ENCODE data around the gene DHRS9.

Gene DHRS9

DNA sequence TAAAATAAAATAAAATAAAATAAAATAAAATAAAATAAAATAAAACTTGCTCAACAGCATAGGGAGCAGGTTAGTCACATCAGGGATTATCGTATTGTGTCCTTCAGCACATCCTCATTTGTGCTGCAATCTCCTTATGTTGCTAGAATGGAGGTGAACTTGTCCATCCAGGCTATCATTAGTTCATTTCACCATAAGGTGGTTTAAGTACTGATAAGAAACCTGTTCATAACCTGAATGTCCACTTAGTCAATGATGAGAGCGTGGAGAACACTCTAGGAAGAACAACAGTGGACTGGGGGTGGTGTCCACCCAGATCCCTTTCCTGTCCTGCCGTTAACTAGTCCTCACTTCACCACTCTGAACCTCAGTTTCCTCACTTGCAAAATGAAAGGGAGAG is 21.9 kb downstream of the DHRS9 start:
- no peak overlapping the region for H3K4me2 ChIP-seq (ENCODE audit: low read length)
- H3K4me3 ChIP-seq (ENCODE audit: low read length), result no peak overlapping the region
- H3K27me3 ChIP-seq (ENCODE audit: low read depth, low read length), result no peaks in the 10 kb centered on the region
- H3K9ac ChIP-seq (ENCODE audit: low read length), result no peak overlapping the region
- H4K20me1 ChIP-seq (ENCODE audit: insufficient read depth, low read length), result no peaks in the 10 kb centered on the region
- TF ChIP-seq, protein P1, sequence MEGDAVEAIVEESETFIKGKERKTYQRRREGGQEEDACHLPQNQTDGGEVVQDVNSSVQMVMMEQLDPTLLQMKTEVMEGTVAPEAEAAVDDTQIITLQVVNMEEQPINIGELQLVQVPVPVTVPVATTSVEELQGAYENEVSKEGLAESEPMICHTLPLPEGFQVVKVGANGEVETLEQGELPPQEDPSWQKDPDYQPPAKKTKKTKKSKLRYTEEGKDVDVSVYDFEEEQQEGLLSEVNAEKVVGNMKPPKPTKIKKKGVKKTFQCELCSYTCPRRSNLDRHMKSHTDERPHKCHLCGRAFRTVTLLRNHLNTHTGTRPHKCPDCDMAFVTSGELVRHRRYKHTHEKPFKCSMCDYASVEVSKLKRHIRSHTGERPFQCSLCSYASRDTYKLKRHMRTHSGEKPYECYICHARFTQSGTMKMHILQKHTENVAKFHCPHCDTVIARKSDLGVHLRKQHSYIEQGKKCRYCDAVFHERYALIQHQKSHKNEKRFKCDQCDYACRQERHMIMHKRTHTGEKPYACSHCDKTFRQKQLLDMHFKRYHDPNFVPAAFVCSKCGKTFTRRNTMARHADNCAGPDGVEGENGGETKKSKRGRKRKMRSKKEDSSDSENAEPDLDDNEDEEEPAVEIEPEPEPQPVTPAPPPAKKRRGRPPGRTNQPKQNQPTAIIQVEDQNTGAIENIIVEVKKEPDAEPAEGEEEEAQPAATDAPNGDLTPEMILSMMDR (IDR thresholded peaks at IDR 0.05; ENCODE audit: low read depth, low read length), result no peak
- no peak for TF ChIP-seq EZH2phosphoT487 (IDR thresholded peaks at IDR 0.05; ENCODE audit: low read depth)
- H2AFZ ChIP-seq (ENCODE audit: low read depth, low read length), result no peak overlapping the region
- H3K9me3 ChIP-seq (ENCODE audit: insufficient read depth, low read length), result no peaks in the 10 kb centered on the region
- peaks cover 32% of the 10 kb centered on the region for H3K4me1 ChIP-seq (ENCODE audit: low read length)
- H3K36me3 ChIP-seq (replicated peaks; ENCODE audit: low read depth, low read length), result peaks cover 4% of the 10 kb centered on the region
- no peaks in the 10 kb centered on the region for H3K79me2 ChIP-seq (ENCODE audit: low read length)
- H3K27ac ChIP-seq (ENCODE audit: low read length), result no peak overlapping the region

DNA sequence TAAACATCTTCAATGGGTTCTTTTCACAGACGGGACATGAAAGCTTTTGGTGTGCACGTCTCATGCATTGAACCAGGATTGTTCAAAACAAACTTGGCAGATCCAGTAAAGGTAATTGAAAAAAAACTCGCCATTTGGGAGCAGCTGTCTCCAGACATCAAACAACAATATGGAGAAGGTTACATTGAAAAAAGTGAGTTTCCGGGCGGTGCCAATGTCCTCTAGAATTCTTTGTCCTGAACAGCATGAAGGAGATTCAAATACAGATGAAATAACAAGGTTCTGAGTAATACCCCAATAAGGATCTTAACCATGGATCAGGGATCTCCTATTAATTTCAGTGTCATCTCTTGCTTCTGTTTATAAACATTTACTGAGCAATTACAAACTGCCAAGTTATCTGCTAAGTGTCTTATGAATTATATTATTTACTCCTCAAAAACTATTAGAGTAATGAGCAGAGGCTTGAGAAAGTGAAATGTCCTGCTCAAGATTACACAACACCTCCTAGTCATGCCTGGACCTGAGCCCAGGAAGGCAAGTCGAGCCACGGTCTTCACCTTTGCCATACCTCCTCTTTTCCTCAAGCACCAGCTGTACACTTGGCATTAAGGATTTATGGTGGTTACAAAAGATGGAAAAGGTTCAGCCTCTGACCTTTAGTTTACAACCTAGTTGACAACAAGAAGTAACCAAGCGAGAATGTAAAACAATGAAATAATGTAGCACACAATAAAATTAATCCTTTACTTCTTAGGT is 22.6 kb downstream of the DHRS9 start:
- Histone ChIP-seq H3K4me3 (ENCODE audit: low read length) (no peak overlapping the region), H3K9me3 (ENCODE audit: insufficient read depth, low read length) (no peaks in the 10 kb centered on the region), H3K4me2 (ENCODE audit: low read length) (no peak overlapping the region), H3K9ac (ENCODE audit: low read length) (no peak overlapping the region), H3K27ac (ENCODE audit: low read length) (no peak overlapping the region), H3K4me1 (ENCODE audit: low read length) (peaks cover 32% of the 10 kb centered on the region), H3K36me3 (replicated peaks; ENCODE audit: low read depth, low read length) (peaks cover 4% of the 10 kb centered on the region), H2AFZ (ENCODE audit: low read depth, low read length) (no peak overlapping the region), H3K79me2 (ENCODE audit: low read length) (no peaks in the 10 kb centered on the region), H3K27me3 (ENCODE audit: low read depth, low read length) (no peaks in the 10 kb centered on the region), H4K20me1 (ENCODE audit: insufficient read depth, low read length) (no peaks in the 10 kb centered on the region)
- TF ChIP-seq EZH2phosphoT487 (IDR thresholded peaks at IDR 0.05; ENCODE audit: low read depth), result no peak
- TF ChIP-seq, protein P1 (IDR thresholded peaks at IDR 0.05; ENCODE audit: low read depth, low read length), result no peak

DNA sequence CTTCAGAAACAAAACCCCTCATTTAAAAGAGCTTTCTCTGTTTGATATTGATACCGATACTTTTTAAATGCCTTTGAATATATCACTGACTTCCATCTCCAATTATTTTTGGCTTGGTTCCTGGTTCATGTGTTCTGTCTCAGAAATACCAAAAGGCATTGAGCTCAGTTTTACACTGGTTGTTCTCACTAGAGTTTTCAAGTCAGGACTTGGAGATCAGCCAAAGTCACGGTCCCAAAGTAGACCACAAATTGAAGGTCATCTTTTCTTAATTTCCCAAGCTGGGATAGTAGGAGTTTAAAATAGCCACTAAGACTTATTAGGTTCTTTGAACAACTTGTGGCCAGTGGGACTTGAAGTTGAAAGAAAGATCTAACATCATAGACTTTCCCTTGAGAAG is 24.2 kb downstream of the DHRS9 start:
- H3K27me3 ChIP-seq (ENCODE audit: low read depth, low read length), result no peaks in the 10 kb centered on the region
- peaks cover 4% of the 10 kb centered on the region for H3K36me3 ChIP-seq (replicated peaks; ENCODE audit: low read depth, low read length)
- H3K9me3 ChIP-seq (ENCODE audit: insufficient read depth, low read length), result no peaks in the 10 kb centered on the region
- no peak overlapping the region for H3K9ac ChIP-seq (ENCODE audit: low read length)
- H3K79me2 ChIP-seq (ENCODE audit: low read length), result no peaks in the 10 kb centered on the region
- TF ChIP-seq, protein P1 (IDR thresholded peaks at IDR 0.05; ENCODE audit: low read depth, low read length), result no peak
- TF ChIP-seq EZH2phosphoT487 (IDR thresholded peaks at IDR 0.05; ENCODE audit: low read depth), result no peak
- peaks cover 32% of the 10 kb centered on the region for H3K4me1 ChIP-seq (ENCODE audit: low read length)
- H4K20me1 ChIP-seq (ENCODE audit: insufficient read depth, low read length), result no peaks in the 10 kb centered on the region
- no peak overlapping the region for H2AFZ ChIP-seq (ENCODE audit: low read depth, low read length)
- no peak overlapping the region for H3K27ac ChIP-seq (ENCODE audit: low read length)
- no peak overlapping the region for H3K4me3 ChIP-seq (ENCODE audit: low read length)
- H3K4me2 ChIP-seq (ENCODE audit: low read length), result no peak overlapping the region

DNA sequence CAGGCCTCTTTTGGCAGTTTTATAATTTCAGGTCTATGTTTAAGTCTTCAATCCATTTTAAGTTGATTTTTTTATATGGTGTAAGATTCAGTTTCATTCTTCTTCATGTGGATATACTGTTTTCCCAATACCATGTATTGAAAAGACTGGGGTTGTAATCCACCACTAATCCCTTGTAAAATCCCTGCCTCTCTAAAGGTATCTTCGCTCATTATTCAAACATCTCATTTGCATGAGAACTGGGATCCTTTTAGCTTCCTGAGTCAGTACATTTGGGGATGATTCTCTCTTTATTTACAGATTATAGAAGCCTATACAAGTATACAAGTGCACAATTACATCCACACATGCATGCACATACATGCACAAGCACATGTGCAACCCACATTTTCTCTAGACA is 25.3 kb downstream of the DHRS9 start:
- H3K79me2 ChIP-seq (ENCODE audit: low read length), result no peaks in the 10 kb centered on the region
- H2AFZ ChIP-seq (ENCODE audit: low read depth, low read length), result no peak overlapping the region
- no peaks in the 10 kb centered on the region for H4K20me1 ChIP-seq (ENCODE audit: insufficient read depth, low read length)
- H3K9ac ChIP-seq (ENCODE audit: low read length), result no peak overlapping the region
- TF ChIP-seq, protein P1 (IDR thresholded peaks at IDR 0.05; ENCODE audit: low read depth, low read length), result no peak
- no peak for TF ChIP-seq EZH2phosphoT487 (IDR thresholded peaks at IDR 0.05; ENCODE audit: low read depth)
- no peaks in the 10 kb centered on the region for H3K9me3 ChIP-seq (ENCODE audit: insufficient read depth, low read length)
- peaks cover 32% of the 10 kb centered on the region for H3K4me1 ChIP-seq (ENCODE audit: low read length)
- H3K36me3 ChIP-seq (replicated peaks; ENCODE audit: low read depth, low read length), result peaks cover 4% of the 10 kb centered on the region
- H3K27me3 ChIP-seq (ENCODE audit: low read depth, low read length), result no peaks in the 10 kb centered on the region
- no peak overlapping the region for H3K27ac ChIP-seq (ENCODE audit: low read length)
- no peak overlapping the region for H3K4me2 ChIP-seq (ENCODE audit: low read length)
- no peak overlapping the region for H3K4me3 ChIP-seq (ENCODE audit: low read length)
